ENCODE results near the gene NFIB. TPM values are rescaled to one million over a fixed set of nuclear protein-coding genes. Genes with fewer than 3 reads are reported as not detected.
A peak's percentile ranks its signal among the peaks of the same experiment; 100 is the strongest.

The NFIB gene
- total RNA-seq, 2 donors from 2014 or later: 131 to 165 TPM

DNA sequence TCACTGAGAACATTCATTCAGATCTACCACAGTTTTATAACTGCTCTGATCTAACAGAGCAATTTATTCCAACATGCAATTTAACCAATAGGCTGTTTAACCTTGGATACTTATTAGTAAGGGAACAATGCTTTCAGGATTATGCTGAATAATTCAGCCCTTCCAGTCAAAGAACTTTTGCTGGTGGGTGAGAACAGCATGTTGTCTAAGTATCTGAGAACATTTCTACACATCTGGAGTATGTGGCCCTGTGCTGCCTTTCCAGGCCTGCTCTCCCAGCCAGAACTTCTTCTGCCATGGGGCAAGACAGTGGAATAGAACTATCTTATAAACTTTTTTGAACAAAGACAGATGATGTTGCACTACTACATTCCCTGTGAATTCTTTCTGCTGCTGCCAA lies 55.8 kb downstream of the NFIB start:
- Histone ChIP-seq H3K9me3 (no peaks in the 10 kb centered on the region), H3K27me3 (replicated peaks; ENCODE audit: insufficient read depth) (no peaks in the 10 kb centered on the region), H3K36me3 (no peaks in the 10 kb centered on the region), H3K4me3 (no peak overlapping the region), H3K27ac (no peak overlapping the region), H3K4me1 (replicated peaks) (peaks cover 11% of the 10 kb centered on the region)
- no peak for DNase-seq (ENCODE audit: low spot score)
- TF ChIP-seq POLR2A (IDR thresholded peaks at IDR 0.05): no peak
- intact Hi-C loops (cut with DNase I): no loop called here

DNA sequence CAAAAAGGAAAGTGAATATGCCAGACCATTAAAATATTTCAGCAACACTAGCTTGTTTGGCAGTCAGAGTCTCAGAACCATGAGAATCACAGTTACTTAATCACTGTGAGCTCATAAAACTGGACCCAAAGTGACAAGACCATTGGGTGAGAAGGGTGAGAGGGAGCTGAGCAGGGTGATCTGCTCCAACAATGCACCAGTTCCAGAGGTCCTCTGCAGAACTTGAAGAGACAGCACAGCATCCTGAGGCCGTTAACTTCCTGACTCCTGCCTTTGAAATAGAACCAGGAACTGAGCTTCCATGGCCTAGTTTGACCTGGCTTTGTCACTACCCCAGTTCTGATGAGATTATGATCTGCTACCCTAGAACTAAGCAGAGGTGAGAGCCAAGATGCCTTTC lies 57.4 kb downstream of the NFIB start:
- TF ChIP-seq, protein P1, sequence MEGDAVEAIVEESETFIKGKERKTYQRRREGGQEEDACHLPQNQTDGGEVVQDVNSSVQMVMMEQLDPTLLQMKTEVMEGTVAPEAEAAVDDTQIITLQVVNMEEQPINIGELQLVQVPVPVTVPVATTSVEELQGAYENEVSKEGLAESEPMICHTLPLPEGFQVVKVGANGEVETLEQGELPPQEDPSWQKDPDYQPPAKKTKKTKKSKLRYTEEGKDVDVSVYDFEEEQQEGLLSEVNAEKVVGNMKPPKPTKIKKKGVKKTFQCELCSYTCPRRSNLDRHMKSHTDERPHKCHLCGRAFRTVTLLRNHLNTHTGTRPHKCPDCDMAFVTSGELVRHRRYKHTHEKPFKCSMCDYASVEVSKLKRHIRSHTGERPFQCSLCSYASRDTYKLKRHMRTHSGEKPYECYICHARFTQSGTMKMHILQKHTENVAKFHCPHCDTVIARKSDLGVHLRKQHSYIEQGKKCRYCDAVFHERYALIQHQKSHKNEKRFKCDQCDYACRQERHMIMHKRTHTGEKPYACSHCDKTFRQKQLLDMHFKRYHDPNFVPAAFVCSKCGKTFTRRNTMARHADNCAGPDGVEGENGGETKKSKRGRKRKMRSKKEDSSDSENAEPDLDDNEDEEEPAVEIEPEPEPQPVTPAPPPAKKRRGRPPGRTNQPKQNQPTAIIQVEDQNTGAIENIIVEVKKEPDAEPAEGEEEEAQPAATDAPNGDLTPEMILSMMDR (IDR thresholded peaks at IDR 0.05): no peak
- no peak for TF ChIP-seq POLR2AphosphoS5 (IDR thresholded peaks at IDR 0.05)
- TF ChIP-seq POLR2A (IDR thresholded peaks at IDR 0.05): no peak
- Histone ChIP-seq H3K27ac (peak overlapping the region in 1 of 2 donors; percentile 24), H3K9me3 (no peaks in the 10 kb centered on the region), H3K27me3 (replicated peaks; ENCODE audit: insufficient read depth) (no peaks in the 10 kb centered on the region), H3K4me3 (no peak overlapping the region), H3K4me1 (replicated peaks) (peaks cover 14% of the 10 kb centered on the region), H3K36me3 (no peaks in the 10 kb centered on the region)
- intact Hi-C loops (cut with DNase I): no loop called here
- WGBS: 31% methylated on average over 1 of the region's 1 CpG
- DNase-seq (ENCODE audit: low spot score): no peak

DNA sequence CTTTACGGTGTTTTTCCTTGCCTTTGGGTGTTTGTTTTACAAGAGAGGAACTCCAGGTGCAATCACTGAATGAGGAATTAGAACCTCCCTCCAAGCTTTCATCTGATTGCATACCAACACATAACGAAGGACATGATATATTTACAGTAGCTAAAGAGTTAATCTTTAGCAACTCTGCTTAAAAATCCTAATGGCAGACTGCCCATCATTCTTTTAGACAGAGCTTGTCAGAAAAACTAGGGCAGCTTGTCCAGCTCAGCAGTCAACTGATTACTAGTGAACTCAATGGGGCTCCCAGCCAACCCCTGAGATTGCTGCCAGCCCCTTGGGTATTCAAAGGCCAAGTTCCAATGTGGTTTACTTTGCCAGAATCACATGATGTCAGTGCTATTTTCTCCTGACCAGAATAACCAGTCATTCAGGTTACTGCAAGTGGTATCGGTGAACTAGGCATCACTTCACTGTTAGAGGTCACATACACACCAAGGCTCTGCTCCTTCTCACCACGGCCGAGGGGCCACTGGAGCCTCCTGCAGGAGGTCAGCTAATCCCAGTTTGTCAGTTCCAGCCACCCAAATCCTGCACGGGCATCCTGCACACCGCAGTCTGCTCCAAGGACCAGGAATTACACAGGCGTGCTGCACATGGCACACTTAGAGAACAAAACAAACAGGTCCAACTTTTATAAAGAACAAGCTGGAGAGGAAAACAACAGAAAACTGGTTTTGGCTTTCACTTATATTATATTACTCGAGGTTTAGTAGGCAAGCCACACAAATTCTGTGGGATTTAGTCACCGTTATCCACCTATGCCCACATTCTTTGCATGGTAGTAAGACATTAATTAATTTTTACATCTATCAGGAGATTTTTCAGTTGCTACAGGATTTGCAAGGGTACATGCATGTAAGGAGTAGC lies 62.5 kb downstream of the NFIB start:
- H3K36me3 ChIP-seq: no peaks in the 10 kb centered on the region
- no peak overlapping the region for H3K4me3 ChIP-seq
- peak; percentile 94 for TF ChIP-seq POLR2AphosphoS5 (IDR thresholded peaks at IDR 0.05)
- TF ChIP-seq POLR2A (IDR thresholded peaks at IDR 0.05): no peak
- H3K27me3 ChIP-seq (replicated peaks; ENCODE audit: insufficient read depth): no peaks in the 10 kb centered on the region
- peak; percentile 94 for DNase-seq (ENCODE audit: low spot score)
- no peaks in the 10 kb centered on the region for H3K9me3 ChIP-seq
- peak overlapping the region; percentile 58 to 59 for H3K27ac ChIP-seq
- 18% methylated on average over 10 of the region's 10 CpGs for WGBS
- intact Hi-C loops (cut with DNase I): loop anchor here (5.0 kb wide), 1 partner anchor 61 kb away; the partner anchor contains the start of gene NFIB
- H3K4me1 ChIP-seq (replicated peaks): peaks cover 12% of the 10 kb centered on the region

DNA sequence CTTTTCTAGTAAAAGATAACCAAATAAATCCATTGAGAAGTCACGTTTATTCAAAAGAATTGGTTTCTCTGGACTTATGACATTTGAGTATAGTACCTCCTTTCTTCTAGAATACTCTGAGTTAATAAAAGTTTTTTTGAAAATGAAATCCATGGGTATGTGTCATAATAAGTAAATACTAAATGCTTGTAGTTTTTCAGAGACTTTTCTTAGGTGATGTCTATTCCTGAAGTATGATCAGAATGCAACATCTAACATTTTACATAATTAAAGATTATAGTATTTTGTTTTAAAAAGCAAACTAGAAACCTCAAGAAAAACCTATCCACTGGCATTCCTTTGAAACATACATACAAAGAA lies 63.2 kb downstream of the NFIB start:
- WGBS: 37% methylated on average over 1 of the region's 1 CpG
- Histone ChIP-seq H3K27me3 (replicated peaks; ENCODE audit: insufficient read depth) (no peaks in the 10 kb centered on the region), H3K36me3 (no peaks in the 10 kb centered on the region), H3K4me3 (no peak overlapping the region), H3K9me3 (no peaks in the 10 kb centered on the region), H3K4me1 (replicated peaks) (peaks cover 12% of the 10 kb centered on the region), H3K27ac (peak overlapping the region; percentile 58 to 59)
- no peak for DNase-seq (ENCODE audit: low spot score)
- TF ChIP-seq POLR2AphosphoS5 (IDR thresholded peaks at IDR 0.05) (no peak), POLR2A (IDR thresholded peaks at IDR 0.05) (no peak)
- TF ChIP-seq, protein P1 (IDR thresholded peaks at IDR 0.05): no peak
- intact Hi-C loops (cut with DNase I): loop anchor here (5.0 kb wide), 1 partner anchor 62 kb away; the partner anchor contains the start of gene NFIB

DNA sequence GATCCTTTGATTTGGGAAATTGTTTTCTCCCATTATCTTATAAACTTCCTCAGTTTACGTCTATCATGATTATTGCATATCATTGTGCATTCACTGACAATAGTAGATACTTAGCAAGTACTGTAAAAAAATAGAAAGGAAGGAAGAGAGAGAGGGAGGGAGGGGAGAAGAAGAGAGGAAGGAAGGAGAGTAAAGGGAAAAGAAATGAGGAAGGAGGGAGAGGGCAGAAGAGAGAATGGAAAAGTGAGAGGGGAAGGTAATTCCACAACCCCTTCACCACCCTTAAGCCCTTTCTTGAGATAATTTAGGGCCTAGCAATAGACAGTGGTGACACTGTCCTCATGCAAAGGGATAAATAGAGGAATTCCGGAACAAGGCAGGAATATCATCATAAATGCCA lies 64.4 kb downstream of the NFIB start:
- H3K27ac ChIP-seq: peak overlapping the region; percentile 58 to 59
- no peak for DNase-seq (ENCODE audit: low spot score)
- peaks cover 12% of the 10 kb centered on the region for H3K4me1 ChIP-seq (replicated peaks)
- intact Hi-C loops (cut with DNase I): loop anchor here (10.0 kb wide), 1 partner anchor 65 kb away; no protein-coding TSS in a partner anchor
- no peaks in the 10 kb centered on the region for H3K9me3 ChIP-seq
- no peak overlapping the region for H3K4me3 ChIP-seq
- no peaks in the 10 kb centered on the region for H3K36me3 ChIP-seq
- no peaks in the 10 kb centered on the region for H3K27me3 ChIP-seq (replicated peaks; ENCODE audit: insufficient read depth)
- TF ChIP-seq POLR2A (IDR thresholded peaks at IDR 0.05): no peak
- no peak for TF ChIP-seq POLR2AphosphoS5 (IDR thresholded peaks at IDR 0.05)
- TF ChIP-seq, protein P1 (IDR thresholded peaks at IDR 0.05): no peak
- 93% methylated on average over 2 of the region's 2 CpGs for WGBS
